GM12801 (cell line): ENCODE measurements around the gene NEUROD1.

Source experiments
- CTCF ChIP-seq: IDR thresholded peaks from one replicate; pipeline ENCODE4 v1.5.1; 2011; ENCODE audit warnings: control low read depth; ENCODE audit not compliant: insufficient read length; ENCODE audit errors: extremely low read depth

NEUROD1 gene

GRCh38 chr2:181643151-181643550 lies 37.2 kb downstream of the NEUROD1 start:
- TF ChIP-seq CTCF: no peak

- TF ChIP-seq CTCF: no peak
Observed at GRCh38 chr2:181642086-181642485, 38.2 kb downstream of the NEUROD1 start.

- no peak for TF ChIP-seq CTCF
Observed at GRCh38 chr2:181639686-181640085, 40.6 kb downstream of the NEUROD1 start.

- no peak for TF ChIP-seq CTCF
Observed at GRCh38 chr2:181632733-181633401, 47.5 kb downstream of the NEUROD1 start.

- no peak for TF ChIP-seq CTCF
Observed at GRCh38 chr2:181628590-181629585, 51.4 kb downstream of the NEUROD1 start.

GRCh38 chr2:181627545-181627944 lies 52.8 kb downstream of the NEUROD1 start:
- TF ChIP-seq CTCF: no peak

- TF ChIP-seq CTCF: no peak
Observed at GRCh38 chr2:181626671-181627070, 53.6 kb downstream of the NEUROD1 start.
